GM12891 (cell line): ENCODE measurements around the gene TIMM13.
A peak's percentile ranks its signal among the peaks of the same experiment; 100 is the strongest.
"Not testable (repeated sequence)": the region's sequence is repeated elsewhere in the genome, so short reads cannot be mapped to it uniquely, and the experiment has no call there.

Source experiments
- DNase-seq: peaks from one replicate; pipeline ENCODE4 v3.0.0; 2011; ENCODE audit warnings: low spot score; ENCODE audit not compliant: insufficient read length
- FAIRE-seq: peaks from 2 replicates; lab custom pipeline; 2011; peaks lifted over from hg19 to GRCh38; lab: Jason Lieb, UNC
- PAX5 ChIP-seq: IDR thresholded peaks from 2 replicates; pipeline ENCODE4 v1.6.1; 2011; ENCODE audit warnings: low read length, moderate library complexity, mild to moderate bottlenecking; ENCODE audit not compliant: insufficient read depth, severe bottlenecking
- POLR2A ChIP-seq: IDR thresholded peaks from 2 replicates; pipeline ENCODE4 v1.6.1; 2011; ENCODE audit warnings: low read depth, low read length, control low read depth
- POLR2AphosphoS5 ChIP-seq: IDR thresholded peaks from 2 replicates; pipeline ENCODE4 v1.6.1; 2011; ENCODE audit warnings: low read depth, low read length, control low read depth
- POU2F2 ChIP-seq: IDR thresholded peaks from 2 replicates; pipeline ENCODE4 v1.6.1; 2011; ENCODE audit warnings: low read depth, mild to moderate bottlenecking, control low read depth, low read length, moderate library complexity
- SPI1 ChIP-seq: IDR thresholded peaks from 2 replicates; pipeline ENCODE4 v1.6.1; 2011; ENCODE audit warnings: low read depth, low read length, control low read depth
- TAF1 ChIP-seq: IDR thresholded peaks from 2 replicates; pipeline ENCODE4 v1.6.1; 2011; ENCODE audit warnings: low read depth, low read length, control low read depth

Gene TIMM13

GRCh38 chr19:2408247-2408646 lies 19.1 kb downstream of the TIMM13 start:
- DNase-seq, result no peak
- TF ChIP-seq POU2F2, result no peak
- TF ChIP-seq PAX5, result no peak
- no peak for TF ChIP-seq TAF1
- no peak for TF ChIP-seq SPI1
- no peak for TF ChIP-seq POLR2AphosphoS5
- no peak for TF ChIP-seq POLR2A
- FAIRE-seq, result no peak

- FAIRE-seq (no peak), DNase-seq (no peak)
- no peak for TF ChIP-seq SPI1
- no peak for TF ChIP-seq PAX5
- no peak for TF ChIP-seq TAF1
- no peak for TF ChIP-seq POU2F2
- no peak for TF ChIP-seq POLR2A
- no peak for TF ChIP-seq POLR2AphosphoS5
Observed at GRCh38 chr19:2399582-2399981, 27.8 kb downstream of the TIMM13 start.

- no peak for TF ChIP-seq POLR2AphosphoS5
- TF ChIP-seq POLR2A, result no peak
- TF ChIP-seq SPI1, result no peak
- TF ChIP-seq TAF1, result no peak
- no peak for TF ChIP-seq POU2F2
- TF ChIP-seq PAX5, result no peak
- DNase-seq (no peak), FAIRE-seq (no peak)
Observed at GRCh38 chr19:2398735-2399305, 28.6 kb downstream of the TIMM13 start.

GRCh38 chr19:2397173-2397572 lies 30.2 kb downstream of the TIMM13 start:
- not testable (repeated sequence) for DNase-seq, FAIRE-seq

- not testable (repeated sequence) for DNase-seq, FAIRE-seq
Observed at GRCh38 chr19:2395293-2395829, 32.0 kb downstream of the TIMM13 start.

GRCh38 chr19:2394442-2395292 lies 32.7 kb downstream of the TIMM13 start:
- TF ChIP-seq POLR2A (peak; percentile 24; the same call in 1 of the 2 replicates), TAF1 (peak; percentile 50; the same call in 1 of the 2 replicates), SPI1 (no peak)
- peak; percentile 61 for DNase-seq

GRCh38 chr19:2394054-2394441 lies 33.3 kb downstream of the TIMM13 start:
- TF ChIP-seq POU2F2, result 0 out of 2 replicates have a peak, but pooled peaks have one; percentile 5
- TF ChIP-seq PAX5, result no peak
- DNase-seq, result no peak

More at GRCh38 chr19:2394442-2395292, 32.7 kb downstream of the TIMM13 start:
- FAIRE-seq, result peak; percentile 74

GRCh38 chr19:2392899-2393298 lies 34.5 kb downstream of the TIMM13 start:
- FAIRE-seq, DNase-seq: not testable (repeated sequence)

More at GRCh38 chr19:2394054-2394441, 33.3 kb downstream of the TIMM13 start:
- FAIRE-seq, result peak; percentile 79

GRCh38 chr19:2392366-2392765 lies 35.0 kb downstream of the TIMM13 start:
- TF ChIP-seq POLR2A (no peak), SPI1 (no peak), POU2F2 (no peak), TAF1 (no peak), PAX5 (no peak), POLR2AphosphoS5 (no peak)
- DNase-seq (no peak), FAIRE-seq (no peak)

- DNase-seq (no peak), FAIRE-seq (peak; percentile 85)
- TF ChIP-seq POLR2A (no peak), SPI1 (no peak), PAX5 (no peak), TAF1 (no peak), POU2F2 (peak; percentile 74), POLR2AphosphoS5 (no peak)
Observed at GRCh38 chr19:2391118-2391725, 36.2 kb downstream of the TIMM13 start.
